GM18909 (cell line): ENCODE results near the gene RNF150.
"Not testable (repeated sequence)": the region's sequence is repeated elsewhere in the genome, so short reads cannot be mapped to it uniquely, and the experiment has no call there.

Experiments
- ATAC-seq: cut with Tn5 transposase; IDR thresholded peaks from one replicate; pipeline ENCODE4 v1.9.1; 2021; ENCODE audit warnings: mild to moderate bottlenecking; ENCODE audit not compliant: unreplicated experiment, poor library complexity

The RNF150 gene

GRCh38 chr4:141079393-141079930 lies 53.8 kb downstream of the RNF150 start:
- no peak for ATAC-seq

GRCh38 chr4:141078871-141079270 lies 54.4 kb downstream of the RNF150 start:
- no peak for ATAC-seq

- no peak for ATAC-seq
Measured at GRCh38 chr4:141077611-141078225, 55.6 kb downstream of the RNF150 start.

GRCh38 chr4:141075553-141075952 lies 57.7 kb downstream of the RNF150 start:
- ATAC-seq = no peak

- ATAC-seq = no peak
Measured at GRCh38 chr4:141074098-141074878, 59.0 kb downstream of the RNF150 start.

- ATAC-seq = no peak
Measured at GRCh38 chr4:141066690-141067089, 66.6 kb downstream of the RNF150 start.

GRCh38 chr4:141065872-141066271 lies 67.4 kb downstream of the RNF150 start:
- no peak for ATAC-seq

GRCh38 chr4:141062651-141063050 lies 70.6 kb downstream of the RNF150 start:
- ATAC-seq = no peak

- ATAC-seq = no peak
Measured at GRCh38 chr4:141058591-141059512, 74.4 kb downstream of the RNF150 start.

GRCh38 chr4:141057582-141057981 lies 75.7 kb downstream of the RNF150 start:
- ATAC-seq = no peak

GRCh38 chr4:141056473-141056872 lies 76.8 kb downstream of the RNF150 start:
- ATAC-seq = no peak

GRCh38 chr4:141054446-141054845 lies 78.8 kb downstream of the RNF150 start:
- no peak for ATAC-seq

- ATAC-seq = not testable (repeated sequence)
Measured at GRCh38 chr4:141050999-141051398, 82.3 kb downstream of the RNF150 start.

GRCh38 chr4:141047228-141047884 lies 85.9 kb downstream of the RNF150 start:
- ATAC-seq = no peak

GRCh38 chr4:141046255-141046654 lies 87.0 kb downstream of the RNF150 start:
- no peak for ATAC-seq

GRCh38 chr4:141045848-141046247 lies 87.4 kb downstream of the RNF150 start:
- ATAC-seq = no peak

GRCh38 chr4:141041021-141041476 lies 92.2 kb downstream of the RNF150 start:
- no peak for ATAC-seq

GRCh38 chr4:141039156-141039555 lies 94.1 kb downstream of the RNF150 start:
- no peak for ATAC-seq

- ATAC-seq = no peak
Measured at GRCh38 chr4:141038428-141038827, 94.8 kb downstream of the RNF150 start.

- ATAC-seq = no peak
Measured at GRCh38 chr4:141037446-141037845, 95.8 kb downstream of the RNF150 start.
